GM18870 (cell line): ENCODE results near the gene KCNA10.

Experiments used
- ATAC-seq: cut with Tn5 transposase; IDR thresholded peaks from one replicate; pipeline ENCODE4 v1.9.1; 2021; ENCODE audit warnings: moderate library complexity; ENCODE audit not compliant: unreplicated experiment

The KCNA10 gene

GRCh38 chr1:110480356-110481096 lies 38.4 kb downstream of the KCNA10 start:
- ATAC-seq, result no peak

DNA sequence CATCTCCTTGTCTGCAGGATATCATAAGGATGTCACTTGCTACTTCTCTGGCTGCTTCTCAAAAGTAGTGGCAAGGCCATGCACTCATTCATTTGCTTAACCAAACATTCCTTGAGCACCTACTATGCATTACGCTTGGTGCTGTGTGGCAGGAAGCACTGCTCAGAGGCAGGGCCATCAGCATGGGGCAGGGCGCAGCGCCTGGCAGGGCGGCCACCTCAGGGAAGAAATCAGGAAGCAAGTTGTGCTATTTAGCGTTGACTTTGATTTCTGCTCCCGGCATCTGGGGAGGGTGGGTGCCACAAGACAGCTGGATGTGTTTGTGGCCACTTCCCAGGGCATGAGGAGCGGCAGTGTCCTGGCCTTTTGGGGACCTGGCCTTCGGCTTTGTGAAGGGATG lies 40.1 kb downstream of the KCNA10 start:
- ATAC-seq, result no peak

DNA sequence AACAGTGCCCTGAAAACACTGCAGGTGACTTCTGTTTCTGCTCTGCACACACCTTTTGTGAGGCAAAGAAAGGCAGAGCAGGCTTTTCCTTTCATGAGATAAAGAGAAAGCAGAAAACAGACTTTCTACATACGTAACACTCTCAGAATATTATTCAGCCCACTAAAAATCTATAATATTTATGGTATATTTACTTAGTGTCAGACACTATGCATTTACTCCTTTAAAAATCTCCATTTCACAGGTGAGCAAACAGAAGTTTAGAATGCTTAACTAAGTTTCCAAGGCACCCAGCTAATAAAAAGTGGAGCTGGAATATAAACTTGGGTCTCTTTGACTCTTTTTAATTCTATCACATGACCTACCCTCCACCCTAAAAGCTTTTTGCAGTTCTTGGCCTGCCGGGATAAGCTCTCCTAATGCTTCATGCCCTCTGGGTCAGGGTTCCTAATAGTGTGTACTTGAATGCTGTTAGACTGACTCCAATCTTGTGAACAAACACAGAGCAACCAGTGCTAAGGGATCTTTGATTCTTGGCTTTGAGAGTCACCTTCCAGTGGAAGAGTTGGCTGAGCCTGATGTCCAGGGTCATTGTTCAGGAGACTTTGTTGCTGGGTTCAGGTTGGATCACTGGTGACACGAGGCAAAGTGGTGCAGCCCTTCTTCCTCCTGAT lies 40.9 kb downstream of the KCNA10 start:
- no peak for ATAC-seq

DNA sequence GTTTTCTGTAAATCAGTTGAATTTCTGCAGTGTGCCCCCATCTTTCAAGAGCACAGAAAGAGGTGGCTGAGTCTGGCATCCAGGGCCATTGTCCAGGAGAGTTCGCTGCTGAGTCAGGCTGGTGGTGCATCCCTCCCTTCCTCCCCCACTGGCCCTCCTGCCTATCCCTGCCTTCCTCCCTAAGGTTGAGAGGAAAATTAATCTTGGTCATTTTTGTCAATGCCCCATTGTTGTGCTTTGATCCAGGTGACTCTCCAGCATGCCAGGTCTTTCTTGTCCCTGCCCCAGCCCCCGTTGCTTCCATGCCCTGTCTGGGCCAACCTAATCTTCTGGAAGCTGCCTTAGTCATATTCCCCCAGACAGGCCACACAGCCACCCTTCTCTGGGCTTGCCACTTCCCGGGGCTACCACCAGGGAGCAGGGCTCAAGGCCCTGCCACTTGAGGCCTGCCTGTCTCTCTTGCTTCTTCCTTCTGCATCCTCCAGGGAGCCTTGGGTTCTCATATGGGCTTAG lies 41.5 kb downstream of the KCNA10 start:
- no peak for ATAC-seq

GRCh38 chr1:110477041-110477440 lies 41.9 kb downstream of the KCNA10 start:
- ATAC-seq, result no peak

DNA sequence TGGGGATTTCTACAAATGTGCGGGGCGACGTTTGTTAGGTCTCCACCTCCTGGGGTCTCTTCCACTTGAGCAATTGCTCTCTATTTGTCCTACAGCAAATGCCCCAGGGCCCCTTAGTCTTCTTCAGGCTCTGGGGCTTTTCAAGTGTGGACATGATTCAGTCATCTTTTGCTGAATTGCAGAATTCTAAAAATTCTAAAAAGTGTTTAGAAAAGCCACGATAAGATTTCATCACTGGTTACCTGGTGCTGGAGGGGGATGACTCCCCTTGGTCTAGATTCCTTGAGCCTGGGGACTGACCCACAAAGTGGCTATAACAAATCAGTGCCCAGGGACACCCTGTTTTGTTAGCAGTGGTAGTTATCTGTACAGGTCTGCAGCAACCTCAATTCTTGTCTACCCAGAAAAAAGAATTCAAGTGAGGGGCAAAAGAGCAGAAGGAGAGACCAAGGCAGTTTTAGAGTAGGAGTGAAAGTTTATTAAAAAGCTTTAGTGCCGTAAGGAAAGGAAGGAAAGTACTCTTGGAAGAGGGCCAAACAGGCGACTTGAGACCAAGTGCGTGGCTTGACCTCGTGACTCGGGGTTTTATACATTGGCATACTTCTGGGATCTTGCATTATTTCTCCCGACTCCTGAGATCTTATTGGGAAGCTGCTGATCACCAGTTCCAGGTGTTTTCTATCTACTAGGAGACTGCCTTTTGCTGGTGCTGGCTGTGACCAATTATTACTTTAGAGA lies 42.8 kb downstream of the KCNA10 start:
- no peak for ATAC-seq

DNA sequence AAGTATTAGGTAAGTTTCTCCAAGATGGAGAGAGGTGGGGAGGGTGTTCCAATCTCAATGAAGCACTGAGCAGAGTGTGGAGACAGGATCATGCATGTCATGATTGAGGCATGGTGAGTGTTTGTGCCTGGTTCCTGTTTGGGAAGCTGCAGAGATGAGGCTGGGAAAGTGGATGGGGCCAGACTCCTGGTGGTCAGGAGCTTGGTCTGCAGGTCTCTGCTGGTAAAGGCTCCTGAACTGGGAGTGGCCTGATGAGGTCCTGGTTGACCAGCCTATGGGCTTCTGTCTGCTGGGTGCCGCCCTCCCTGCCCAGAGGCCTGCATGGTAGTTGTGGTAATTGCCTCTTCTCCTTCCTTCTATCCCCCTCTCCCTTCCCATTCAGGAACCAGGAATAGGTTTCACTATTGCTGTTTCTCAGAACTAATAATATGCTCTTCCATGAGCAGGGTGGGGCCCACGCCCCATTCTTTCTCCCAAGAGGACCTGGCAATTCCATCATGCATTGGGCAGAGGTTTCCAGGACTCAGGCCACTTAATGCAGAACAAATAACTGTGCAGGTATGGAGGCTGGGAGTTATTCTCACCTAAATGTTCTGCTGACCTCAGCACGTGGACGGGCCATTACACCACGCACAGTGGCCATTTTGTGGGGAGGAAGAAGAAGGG lies 43.5 kb downstream of the KCNA10 start:
- ATAC-seq, result no peak

- no peak for ATAC-seq
Observed at GRCh38 chr1:110474444-110474843, 44.5 kb downstream of the KCNA10 start.

GRCh38 chr1:110472546-110472945 lies 46.4 kb downstream of the KCNA10 start:
- ATAC-seq, result no peak

GRCh38 chr1:110471131-110471530 lies 47.8 kb downstream of the KCNA10 start:
- no peak for ATAC-seq
